Amniotic stem cell (primary cell): ENCODE data around the gene SMIM24.
"Not testable (repeated sequence)": the region's sequence is repeated elsewhere in the genome, so short reads cannot be mapped to it uniquely, and the experiment has no call there.

ENCODE experiments used
- DNase-seq: peaks from one replicate; lab custom pipeline; 2025; lab: John Stamatoyannopoulos, UW

Gene SMIM24

GRCh38 chr19:3433805-3434540, 46.4 kb downstream of the SMIM24 start:
- no peak for DNase-seq

GRCh38 chr19:3433313-3433712, 47.0 kb downstream of the SMIM24 start:
- DNase-seq, result no peak

- DNase-seq, result no peak
Measured at GRCh38 chr19:3431760-3432397, 48.4 kb downstream of the SMIM24 start.

- DNase-seq, result not testable (repeated sequence)
Measured at GRCh38 chr19:3430366-3430680, 50.0 kb downstream of the SMIM24 start.

GRCh38 chr19:3426433-3426832, 53.9 kb downstream of the SMIM24 start:
- no peak for DNase-seq
